Activated CD4-positive, CD25-positive, alpha-beta regulatory T cell (primary cell): ENCODE data around the gene MTHFSD.
A peak's percentile ranks its signal among the peaks of the same experiment; 100 is the strongest.

ENCODE experiments used
- DNase-seq, 4 experiments: peaks; one replicate each; lab custom pipeline; 2025; lab: John Stamatoyannopoulos, UW

Gene MTHFSD

GRCh38 chr16:86570558-86571529, 15.8 kb upstream of the MTHFSD start:
- no peak for DNase-seq

DNA sequence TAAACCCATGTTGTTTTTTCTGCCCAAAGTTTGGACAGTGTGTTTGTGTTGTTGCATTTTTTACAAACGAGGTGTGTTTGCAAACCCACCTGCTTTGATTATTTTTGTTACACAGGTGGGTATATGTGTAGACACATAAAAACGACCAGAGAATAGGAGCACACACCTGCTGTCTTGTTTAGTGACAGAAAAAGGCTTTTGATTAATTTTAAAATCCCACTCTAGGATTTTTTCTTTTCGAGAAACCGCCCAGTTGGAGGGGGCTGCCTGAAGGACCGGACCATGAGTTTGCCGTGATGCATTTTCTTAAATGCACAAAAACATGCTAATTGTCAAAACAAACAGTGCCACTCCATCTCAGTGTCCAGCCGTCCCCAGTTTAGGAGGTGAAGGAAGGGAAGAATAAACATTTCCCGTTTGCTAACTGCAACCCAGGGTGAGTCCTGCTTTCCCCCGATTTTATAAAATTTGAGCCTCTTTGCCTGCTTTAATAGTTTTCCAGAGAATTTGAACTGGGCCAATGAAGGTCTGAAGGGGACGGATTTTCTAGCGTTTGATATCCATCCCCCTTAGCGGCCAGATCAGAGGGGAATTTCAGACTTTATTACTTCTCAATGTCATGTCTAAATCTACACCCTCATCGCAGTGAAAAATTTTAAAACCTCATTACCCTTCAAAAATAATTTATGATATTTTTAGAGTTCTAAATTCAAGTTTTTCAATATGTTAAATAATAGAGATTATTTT, 14.8 kb upstream of the MTHFSD start:
- no peak for DNase-seq

DNA sequence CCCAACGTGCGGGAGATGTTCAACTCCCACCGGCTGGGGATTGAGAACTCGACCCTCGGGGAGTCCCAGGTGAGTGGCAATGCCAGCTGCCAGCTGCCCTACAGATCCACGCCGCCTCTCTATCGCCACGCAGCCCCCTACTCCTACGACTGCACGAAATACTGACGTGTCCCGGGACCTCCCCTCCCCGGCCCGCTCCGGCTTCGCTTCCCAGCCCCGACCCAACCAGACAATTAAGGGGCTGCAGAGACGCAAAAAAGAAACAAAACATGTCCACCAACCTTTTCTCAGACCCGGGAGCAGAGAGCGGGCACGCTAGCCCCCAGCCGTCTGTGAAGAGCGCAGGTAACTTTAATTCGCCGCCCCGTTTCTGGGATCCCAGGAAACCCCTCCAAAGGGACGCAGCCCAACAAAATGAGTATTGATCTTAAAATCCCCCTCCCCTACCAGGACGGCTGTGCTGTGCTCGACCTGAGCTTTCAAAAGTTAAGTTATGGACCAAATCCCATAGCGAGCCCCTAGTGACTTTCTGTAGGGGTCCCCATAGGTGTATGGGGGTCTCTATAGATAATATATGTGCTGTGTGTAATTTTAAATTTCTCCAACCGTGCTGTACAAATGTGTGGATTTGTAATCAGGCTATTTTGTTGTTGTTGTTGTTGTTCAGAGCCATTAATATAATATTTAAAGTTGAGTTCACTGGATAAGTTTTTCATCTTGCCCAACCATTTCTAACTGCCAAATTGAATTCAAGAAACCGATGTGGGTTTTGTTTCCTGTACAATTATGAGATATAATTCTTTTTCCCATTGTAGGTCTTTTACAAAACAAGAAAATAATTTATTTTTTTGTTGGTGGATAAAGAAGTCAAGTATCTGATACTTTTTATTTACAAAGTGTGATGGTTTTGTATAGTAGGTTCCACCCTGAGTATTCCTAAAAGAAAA, 13.9 kb upstream of the MTHFSD start:
- DNase-seq = no peak

GRCh38 chr16:86567701-86568581, 12.9 kb upstream of the MTHFSD start:
- DNase-seq = no peak

DNA sequence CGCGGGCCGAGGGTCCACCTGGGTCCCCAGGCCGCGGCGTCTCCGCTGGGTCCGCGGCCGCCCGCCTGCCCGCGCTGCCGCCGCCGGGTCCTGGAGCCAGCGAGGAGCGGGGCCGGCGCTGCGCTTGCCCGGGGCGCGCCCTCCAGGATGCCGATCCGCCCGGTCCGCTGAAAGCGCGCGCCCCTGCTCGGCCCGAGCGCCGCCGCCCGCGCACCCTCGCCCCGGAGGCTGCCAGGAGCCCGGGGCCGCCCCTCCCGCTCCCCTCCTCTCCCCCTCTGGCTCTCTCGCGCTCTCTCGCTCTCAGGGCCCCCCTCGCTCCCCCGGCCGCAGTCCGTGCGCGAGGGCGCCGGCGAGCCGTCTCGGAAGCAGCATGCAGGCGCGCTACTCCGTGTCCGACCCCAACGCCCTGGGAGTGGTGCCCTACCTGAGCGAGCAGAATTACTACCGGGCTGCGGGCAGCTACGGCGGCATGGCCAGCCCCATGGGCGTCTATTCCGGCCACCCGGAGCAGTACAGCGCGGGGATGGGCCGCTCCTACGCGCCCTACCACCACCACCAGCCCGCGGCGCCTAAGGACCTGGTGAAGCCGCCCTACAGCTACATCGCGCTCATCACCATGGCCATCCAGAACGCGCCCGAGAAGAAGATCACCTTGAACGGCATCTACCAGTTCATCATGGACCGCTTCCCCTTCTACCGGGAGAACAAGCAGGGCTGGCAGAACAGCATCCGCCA, 12.1 kb upstream of the MTHFSD start:
- no peak for DNase-seq

DNA sequence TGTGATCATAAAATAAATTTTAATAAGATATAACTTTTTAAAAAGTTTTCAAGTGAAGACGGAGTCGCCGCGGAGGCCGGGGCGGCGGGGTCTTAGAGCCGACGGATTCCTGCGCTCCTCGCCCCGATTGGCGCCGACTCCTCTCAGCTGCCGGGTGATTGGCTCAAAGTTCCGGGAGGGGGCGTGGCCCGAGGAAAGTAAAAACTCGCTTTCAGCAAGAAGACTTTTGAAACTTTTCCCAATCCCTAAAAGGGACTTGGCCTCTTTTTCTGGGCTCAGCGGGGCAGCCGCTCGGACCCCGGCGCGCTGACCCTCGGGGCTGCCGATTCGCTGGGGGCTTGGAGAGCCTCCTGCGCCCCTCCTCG, 11.5 kb upstream of the MTHFSD start, which contains the start of gene FOXC2:
Gene FOXC2 (plus strand): TSS at position 229 of the 365 bp plus-strand sequence. CDS start 507 bp downstream, outside the sequence.
- peak in 1 of 4 experiments; percentile 12 for DNase-seq

DNA sequence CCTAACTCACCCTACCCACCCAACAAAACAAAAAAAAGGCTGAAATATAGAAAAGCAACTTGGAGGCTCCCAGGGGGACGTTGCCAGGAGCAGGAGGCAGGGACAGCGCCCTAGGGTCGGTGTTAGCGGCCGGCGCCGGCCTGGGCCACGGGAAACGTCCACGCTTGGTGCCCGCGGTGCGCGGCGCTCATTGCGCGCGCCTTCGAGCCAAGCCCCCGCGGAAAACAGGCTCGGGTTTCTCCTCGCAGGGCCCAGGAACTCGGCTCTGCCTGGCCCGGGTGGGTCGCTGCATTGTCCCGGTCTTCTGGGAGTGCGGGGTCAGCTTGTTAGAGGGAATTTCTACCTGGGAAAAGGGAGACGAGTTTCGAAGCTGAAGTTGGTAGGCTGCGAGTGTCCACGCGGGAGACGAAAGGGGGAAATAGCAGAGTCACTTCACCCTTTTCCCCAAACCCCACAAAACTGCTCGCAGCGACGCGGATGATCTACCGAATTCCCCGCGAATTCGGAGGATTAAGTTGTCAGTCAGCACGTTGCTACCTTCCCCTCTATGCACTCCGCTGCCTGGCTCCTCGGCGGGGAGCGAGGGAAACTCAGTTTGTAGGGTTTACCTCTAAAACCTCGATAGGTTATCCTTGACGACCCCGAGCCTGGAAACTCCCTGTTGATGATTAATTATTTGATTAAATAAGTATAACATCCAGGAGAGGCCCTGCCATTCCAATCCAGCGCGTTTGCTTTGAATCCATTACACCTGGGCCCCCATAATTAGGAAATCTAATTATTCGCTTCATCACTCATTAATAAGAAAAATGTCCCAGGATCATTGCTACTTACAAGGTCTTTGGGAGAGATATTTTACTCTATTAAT, 10.8 kb upstream of the MTHFSD start:
- no peak for DNase-seq

- no peak for DNase-seq
Observed at GRCh38 chr16:86565181-86565631, 10.2 kb upstream of the MTHFSD start.

- DNase-seq = peak; percentile 64 to 84 (median 68)
Observed at GRCh38 chr16:86563469-86564345, 8.7 kb upstream of the MTHFSD start.

GRCh38 chr16:86562356-86562755, 7.3 kb upstream of the MTHFSD start:
- DNase-seq = no peak

DNA sequence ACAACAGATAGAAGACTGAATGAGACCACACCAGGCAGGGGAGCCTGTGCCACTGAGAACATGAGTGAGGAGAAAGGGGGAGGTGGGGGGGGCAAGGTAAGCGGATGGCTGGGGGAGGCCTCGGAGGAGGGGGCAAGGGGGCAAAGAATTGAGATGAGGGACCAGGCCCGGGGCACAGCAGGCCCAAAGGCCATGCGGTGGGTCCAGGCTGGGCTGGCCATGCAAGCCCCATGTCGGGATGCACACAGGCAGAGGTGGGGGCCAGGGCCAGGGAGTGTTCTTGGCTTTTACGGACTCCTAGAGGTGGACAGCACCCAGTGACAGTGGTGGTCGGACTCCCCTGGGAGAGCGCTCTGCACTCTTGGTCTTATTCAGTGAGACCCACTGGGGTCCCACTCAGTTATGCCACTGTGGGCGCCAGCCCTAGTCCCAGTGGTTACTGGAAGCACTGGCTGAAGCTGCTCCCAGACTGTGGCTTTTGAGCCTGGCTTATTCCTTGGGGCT, 4.8 kb upstream of the MTHFSD start:
- DNase-seq = no peak

DNA sequence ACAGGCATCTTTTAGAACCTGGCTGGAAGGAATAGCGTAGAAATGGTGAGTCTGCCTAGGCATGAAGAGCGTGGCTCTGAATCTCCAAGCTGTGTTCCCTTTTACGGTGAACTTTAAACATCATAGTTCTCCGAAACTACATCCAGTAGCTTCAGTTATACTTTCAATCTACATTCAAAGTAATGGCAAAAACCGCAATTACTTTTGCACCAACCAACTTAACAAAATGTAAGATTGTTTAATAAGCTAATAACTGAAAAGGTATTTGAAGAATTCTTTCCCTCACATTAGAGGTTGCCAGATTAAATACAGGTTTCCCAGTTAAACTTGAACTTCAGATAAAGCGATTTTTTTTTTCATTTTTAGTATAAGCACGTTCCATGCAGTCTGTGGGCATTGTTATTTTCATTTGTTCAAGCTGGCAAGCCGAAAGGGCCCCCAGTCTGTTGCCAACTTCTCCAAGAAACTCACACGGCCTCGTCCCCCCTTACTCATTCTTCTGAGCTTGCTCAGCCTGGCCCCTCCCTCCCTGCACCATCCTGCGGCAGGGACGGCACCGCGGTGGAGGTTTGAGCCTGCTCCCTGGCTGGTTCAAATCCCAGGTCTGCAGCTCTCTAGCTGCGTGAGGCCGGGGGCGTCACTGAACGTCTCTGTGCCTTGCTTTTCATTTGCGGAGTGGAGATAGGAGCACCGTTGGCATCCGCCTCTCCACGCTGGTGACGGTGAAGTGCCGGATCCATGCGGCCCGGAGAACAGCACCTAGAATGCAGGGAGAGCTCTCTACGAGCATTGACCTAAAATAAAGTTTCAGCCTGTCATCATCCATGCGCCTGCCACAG, 3.5 kb upstream of the MTHFSD start:
- no peak for DNase-seq

- no peak for DNase-seq
Observed at GRCh38 chr16:86557587-86557986, 2.6 kb upstream of the MTHFSD start.

DNA sequence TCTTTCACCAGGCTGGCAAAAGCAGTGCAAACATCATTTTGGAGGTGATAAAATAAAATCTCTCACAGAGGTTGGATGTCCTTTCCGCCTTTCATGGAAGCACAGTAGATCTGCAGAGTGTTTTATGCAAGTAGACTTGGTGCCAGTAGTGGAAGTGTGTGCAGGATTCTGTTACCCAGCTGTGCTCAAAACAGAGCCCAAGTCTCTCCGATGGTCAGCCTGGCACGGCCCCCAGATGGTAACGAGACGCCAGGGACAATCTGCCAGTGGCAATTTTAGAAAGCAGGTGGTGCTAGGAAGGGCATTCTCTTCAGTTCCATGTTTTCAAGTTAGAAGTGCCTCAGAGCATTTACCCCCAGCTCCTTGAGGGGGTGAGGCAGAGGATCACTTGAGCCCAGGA, 1.5 kb upstream of the MTHFSD start:
- DNase-seq = no peak

DNA sequence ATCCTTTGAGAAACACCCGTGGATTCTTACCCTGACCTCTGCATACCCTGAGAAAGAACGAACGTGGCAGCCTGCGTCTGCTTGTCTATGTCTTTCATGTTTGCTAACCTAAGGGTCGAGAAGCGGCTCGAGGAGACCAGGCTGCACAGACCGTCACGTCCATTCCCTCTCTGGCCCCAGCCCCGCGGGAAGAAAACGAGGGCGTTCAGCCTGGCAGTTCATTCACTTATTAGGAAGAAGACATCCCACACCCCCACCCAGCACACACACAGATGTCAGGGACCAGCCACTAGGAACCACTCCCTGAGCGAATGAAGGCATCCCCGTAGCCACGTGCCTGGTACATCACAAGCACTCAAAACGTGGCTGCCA, 655 bp upstream of the MTHFSD start:
- no peak for DNase-seq

- no peak for DNase-seq
Observed at GRCh38 chr16:86554599-86554916, 477 bp downstream of the MTHFSD start.

- DNase-seq = no peak
Observed at GRCh38 chr16:86553356-86553755, 1.7 kb downstream of the MTHFSD start.
